Fibroblast of mammary gland (primary cell): ENCODE data around the gene GMDS.

Experiments
- DNase-seq: peaks from one replicate; pipeline ENCODE4 v3.0.0-alpha.2; 2010; ENCODE audit warnings: low read depth
- H3K4me3 ChIP-seq: 2 replicates; pipeline ENCODE4 v1.5.1; 2011; ENCODE audit warnings: low read depth, mild to moderate bottlenecking, low read length, moderate library complexity; ENCODE audit not compliant: control insufficient read depth
- CTCF ChIP-seq: conservative IDR thresholded peaks from 2 replicates; pipeline ENCODE4 v1.5.1; 2011; ENCODE audit warnings: low read depth, low read length, inconsistent platforms; ENCODE audit not compliant: control insufficient read depth, insufficient read depth

GMDS gene

DNA sequence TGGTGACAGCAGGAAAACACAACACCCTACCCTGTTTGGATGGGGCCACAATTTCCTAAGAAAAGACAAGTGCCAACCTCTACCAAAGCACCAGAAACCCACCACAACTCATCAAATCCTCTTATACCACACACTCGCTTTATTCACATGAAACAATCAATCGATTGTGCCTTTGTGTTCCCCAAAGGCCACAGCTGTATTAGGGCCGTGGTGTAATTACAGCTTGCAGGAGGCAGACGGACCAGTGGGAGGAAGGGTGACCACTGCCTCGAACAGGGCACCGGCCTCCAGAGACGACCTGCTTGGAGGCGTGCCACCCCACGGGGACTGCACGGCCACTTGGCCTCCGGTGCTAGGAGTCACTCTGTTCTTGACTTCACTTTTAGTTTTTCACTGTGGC is 371.6 kb downstream of the GMDS start:
- no peak overlapping the region for H3K4me3 ChIP-seq
- no peak for DNase-seq
- TF ChIP-seq CTCF: no peak

DNA sequence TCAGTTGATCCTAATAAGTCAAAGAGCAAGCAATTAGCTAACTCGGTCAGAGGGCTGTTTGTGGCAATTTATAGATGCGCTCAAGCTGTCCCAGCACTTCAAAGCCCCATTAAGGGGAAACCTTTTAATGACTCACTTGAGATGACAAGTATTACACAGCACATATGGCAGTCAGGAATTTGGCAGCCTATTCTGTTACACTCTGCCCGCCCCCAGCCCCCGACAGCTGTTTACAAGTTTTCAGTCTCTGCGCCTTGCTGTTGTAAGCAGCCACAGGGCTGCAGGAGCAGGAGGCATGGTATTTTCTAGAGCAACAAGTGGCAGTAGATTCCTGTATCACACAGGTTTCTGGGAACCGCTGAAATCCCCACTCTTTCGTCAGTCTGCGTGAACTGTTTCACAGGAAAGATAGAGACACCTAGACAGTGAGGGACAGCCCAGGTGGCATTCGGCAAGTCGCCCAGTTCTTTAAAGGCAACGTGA is 372.7 kb downstream of the GMDS start:
- no peak overlapping the region for H3K4me3 ChIP-seq
- no peak for TF ChIP-seq CTCF
- peak; percentile 63 for DNase-seq

- H3K4me3 ChIP-seq: no peak overlapping the region
- no peak for DNase-seq
- no peak for TF ChIP-seq CTCF
Observed at GRCh38 chr6:1871724-1872315, 373.6 kb downstream of the GMDS start.

DNA sequence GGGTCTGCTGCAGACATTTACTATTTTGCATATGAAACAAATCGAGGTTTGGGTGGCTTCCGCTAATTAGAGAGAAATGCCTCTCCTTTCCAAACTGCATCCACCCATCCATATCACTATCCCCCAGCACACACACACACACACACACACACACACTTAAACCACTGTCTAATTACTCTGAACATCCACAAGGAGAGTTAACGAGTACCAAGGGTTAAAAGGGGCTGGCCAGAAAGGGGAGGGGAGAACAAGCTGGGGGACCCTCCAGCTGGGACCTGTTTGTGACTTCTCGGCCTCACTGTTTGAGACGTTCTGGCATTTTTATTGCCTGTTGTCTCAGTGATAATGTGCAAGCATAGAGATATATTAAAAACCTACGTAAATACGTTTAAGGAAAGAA is 374.5 kb downstream of the GMDS start:
- H3K4me3 ChIP-seq: no peak overlapping the region
- no peak for DNase-seq

GRCh38 chr6:1870251-1870650 is 375.2 kb downstream of the GMDS start:
- DNase-seq: no peak
- no peak for TF ChIP-seq CTCF
- no peak overlapping the region for H3K4me3 ChIP-seq

More for the DNA sequence above, 374.5 kb downstream of the GMDS start:
- TF ChIP-seq CTCF: no peak

DNA sequence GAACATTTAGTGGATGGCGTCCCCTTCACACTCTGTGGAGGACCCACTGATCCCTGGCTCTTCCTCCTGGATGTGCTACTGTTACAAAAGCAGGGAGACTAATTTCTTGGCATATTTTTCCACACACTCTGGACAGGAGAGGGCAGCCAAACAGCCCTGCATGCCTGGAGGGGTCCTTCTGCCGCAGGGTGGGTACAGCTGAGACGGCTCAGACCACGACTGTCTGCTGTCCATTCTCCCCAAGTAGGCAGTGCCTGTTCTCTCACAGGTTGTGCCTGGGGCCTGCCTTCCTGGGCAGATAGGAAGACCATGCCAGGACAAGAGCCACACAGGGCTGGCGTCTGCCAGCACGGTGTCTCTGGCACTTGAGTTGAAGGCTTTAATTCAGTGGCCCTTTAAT is 375.6 kb downstream of the GMDS start:
- DNase-seq: no peak
- TF ChIP-seq CTCF: no peak
- H3K4me3 ChIP-seq: no peak overlapping the region

GRCh38 chr6:1869308-1869707 is 376.1 kb downstream of the GMDS start:
- no peak for TF ChIP-seq CTCF
- no peak overlapping the region for H3K4me3 ChIP-seq
- DNase-seq: no peak
